ENCODE results near the gene LYRM1. TPM values are rescaled to one million over a fixed set of nuclear protein-coding genes. Genes with fewer than 3 reads are reported as not detected.
"Not testable (repeated sequence)": the region's sequence is repeated elsewhere in the genome, so short reads cannot be mapped to it uniquely, and the experiment has no call there.

LYRM1 gene
- polyA plus RNA-seq, 2 of the 4 experiments (the other 2 are of a cell fraction) = 38.6 to 44.0 TPM

GRCh38 chr16:20860361-20860760 lies 40.2 kb upstream of the LYRM1 start:
- Histone ChIP-seq H3K4me1 (peaks cover 6% of the 10 kb centered on the region), H3K4me3 (no peak overlapping the region), H3K27ac (no peak overlapping the region), H3K9me3 (no peaks in the 10 kb centered on the region), H3K4me2 (no peak overlapping the region)
- no peak for TF ChIP-seq RCOR1 (IDR thresholded peaks at IDR 0.05; ENCODE audit: low read depth, low read length)
- TF ChIP-seq HOXA7 (CRISPR knock-in tag; IDR thresholded peaks at IDR 0.05) = no peak
- TF ChIP-seq FOXS1 (CRISPR knock-in tag; IDR thresholded peaks at IDR 0.05) = no peak
- TF ChIP-seq ESRRA (IDR thresholded peaks at IDR 0.05; ENCODE audit: borderline replicate concordance, low read length) = no peak
- TF ChIP-seq HMGXB4 (CRISPR knock-in tag; IDR thresholded peaks at IDR 0.05; ENCODE audit: borderline replicate concordance) = no peak
- TF ChIP-seq CEBPB (IDR thresholded peaks at IDR 0.05) = no peak
- no peak for TF ChIP-seq ZC3H11A (IDR thresholded peaks at IDR 0.05)
- no peak for DNase-seq (ENCODE audit: low read depth in 1 of 2, low spot score in 1 of 2)
- ChIA-PET POLR2A (no interaction called here), CTCF (interaction anchor here (1.3 kb wide), 1 partner anchor 10 kb away, joined by 6 read pairs; no protein-coding TSS in a partner anchor)
- no peak for ATAC-seq
- FAIRE-seq = no peak
- WGBS (ENCODE audit: missing lambda C conversion rate) = 94% methylated on average over 4 of the region's 4 CpGs

GRCh38 chr16:20860995-20861394 lies 39.6 kb upstream of the LYRM1 start:
- H3K4me2 ChIP-seq; H3K4me3 ChIP-seq; POLR2A ChIA-PET; FAIRE-seq; H3K27ac ChIP-seq; ATAC-seq; H3K9me3 ChIP-seq; DNase-seq (ENCODE audit: low read depth in 1 of 2, low spot score in 1 of 2): not testable (repeated sequence)
- peaks cover 12% of the 10 kb centered on the region for H3K4me1 ChIP-seq
- 89% methylated on average over 4 of the region's 4 CpGs for WGBS (ENCODE audit: missing lambda C conversion rate)
- CTCF ChIA-PET = interaction anchor here (1.3 to 2.3 kb wide), 2 partner anchors 10 to 13 kb away, joined by 5 to 6 read pairs; no protein-coding TSS in a partner anchor

- peaks cover 26% of the 10 kb centered on the region for H3K4me1 ChIP-seq
- ChIA-PET POLR2A (no interaction called here), CTCF (interaction anchor here (0.9 to 5.4 kb wide), 3 partner anchors 9 to 12 kb away, joined by 3 to 50 read pairs (median 5); no protein-coding TSS in a partner anchor)
- H3K9me3 ChIP-seq = no peaks in the 10 kb centered on the region
- H3K4me3 ChIP-seq = no peak overlapping the region
- FAIRE-seq = no peak
- no peak for ATAC-seq
- WGBS (ENCODE audit: missing lambda C conversion rate) = 95% methylated on average over 21 of the region's 21 CpGs
- H3K27ac ChIP-seq = no peak overlapping the region
- TF ChIP-seq RFX5 (IDR thresholded peaks at IDR 0.05) = no peak
- TF ChIP-seq MAZ (IDR thresholded peaks at IDR 0.05; ENCODE audit: borderline replicate concordance, low read depth, low read length) = no peak
- TF ChIP-seq FOSL2 (IDR thresholded peaks at IDR 0.05) = no peak
- no peak for TF ChIP-seq FOSL2 (CRISPR knock-in tag; IDR thresholded peaks at IDR 0.05)
- no peak for TF ChIP-seq RNF2 (IDR thresholded peaks at IDR 0.05; ENCODE audit: borderline replicate concordance, low read depth)
- no peak for TF ChIP-seq CEBPB (IDR thresholded peaks at IDR 0.05)
- TF ChIP-seq E2F6 (IDR thresholded peaks at IDR 0.05; ENCODE audit: borderline replicate concordance, low read depth) = no peak
- no peak for TF ChIP-seq KDM5A (IDR thresholded peaks at IDR 0.05)
- no peak overlapping the region for H3K4me2 ChIP-seq
- DNase-seq (ENCODE audit: low read depth in 1 of 2, low spot score in 1 of 2) = no peak
These were observed 38.2 kb upstream of the LYRM1 start for GRCh38 chr16:20862162-20862960.

- H3K4me3 ChIP-seq; H3K9me3 ChIP-seq; POLR2A ChIA-PET; DNase-seq (ENCODE audit: low read depth in 1 of 2, low spot score in 1 of 2); FAIRE-seq; ATAC-seq; H3K4me2 ChIP-seq: not testable (repeated sequence)
- WGBS (ENCODE audit: missing lambda C conversion rate) = 95% methylated on average over 6 of the region's 6 CpGs
- H3K27ac ChIP-seq = peak overlapping the region in 1 of 2 experiments; percentile 87; a peak in 4 of 6 replicates
- CTCF ChIA-PET = interaction anchor here (1.0 to 5.4 kb wide), 5 partner anchors 14 to 436 kb away, joined by 3 to 50 read pairs (median 6); no protein-coding TSS in a partner anchor
- H3K4me1 ChIP-seq = peaks cover 46% of the 10 kb centered on the region
These were observed 36.2 kb upstream of the LYRM1 start for GRCh38 chr16:20864376-20864775.
